ENCODE results near the gene INTS11.

Gene INTS11

DNA sequence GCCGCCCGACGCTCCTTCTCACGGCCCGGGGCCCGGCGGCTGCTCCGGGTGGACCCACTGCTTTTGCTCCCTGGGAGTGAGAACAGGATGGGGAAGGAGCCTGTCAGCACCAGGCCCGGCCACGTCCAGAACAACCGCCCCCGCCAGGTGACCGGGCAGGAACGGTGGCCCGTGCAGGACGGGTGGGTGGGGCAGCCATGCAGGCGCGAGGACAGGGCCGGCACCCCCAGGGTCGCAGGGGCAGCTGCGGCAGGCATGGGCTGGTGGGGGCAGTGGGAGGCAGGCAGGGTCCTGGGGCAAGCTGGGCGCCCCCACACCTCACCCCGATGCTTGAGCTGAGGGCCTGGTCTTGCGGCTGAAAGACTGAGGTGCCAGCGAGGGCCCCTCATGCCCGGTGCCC is 12.0 kb upstream of the INTS11 start:
- no peak overlapping the region for H2BK120ac ChIP-seq (ENCODE audit: insufficient read depth, low read length, poor library complexity)
- H2AK5ac ChIP-seq (ENCODE audit: low read length), result no peak overlapping the region
- no peak overlapping the region for H3K4ac ChIP-seq (ENCODE audit: low read depth, low read length)
- H3K9me3 ChIP-seq (ENCODE audit: insufficient read depth, low read depth, low read length), result peaks cover 17% of the 10 kb centered on the region
- no peak overlapping the region for H3K14ac ChIP-seq (ENCODE audit: low read length)
- H3K79me1 ChIP-seq (ENCODE audit: low read length), result no peaks in the 10 kb centered on the region
- no peak for DNase-seq
- H3K18ac ChIP-seq (ENCODE audit: low read length), result no peak overlapping the region
- H4K8ac ChIP-seq (ENCODE audit: low read depth, low read length), result no peak overlapping the region
- H3K27ac ChIP-seq (ENCODE audit: low read depth, low read length), result no peak overlapping the region
- no peak overlapping the region for H3K9ac ChIP-seq (ENCODE audit: low read length)
- WGBS (ENCODE audit: extremely low coverage, insufficient coverage, insufficient read length), result no CpG with 5 or more reads among the region's 26 CpGs
- no peak overlapping the region for H3K23ac ChIP-seq (ENCODE audit: low read length)
- peaks cover 58 to 61% of the 10 kb centered on the region in 2 experiments for H3K36me3 ChIP-seq (ENCODE audit: control insufficient read depth in 1 of 2, insufficient read depth in 2 of 2, low read length in 2 of 2)
- no peak overlapping the region for H4K12ac ChIP-seq (ENCODE audit: low read depth, low read length)
- H3K4me3 ChIP-seq (ENCODE audit: low read depth, low read length), result no peak overlapping the region
- no peak overlapping the region for H2AFZ ChIP-seq (ENCODE audit: insufficient read depth, low read length, poor library complexity)
- no peak overlapping the region for H4K91ac ChIP-seq (ENCODE audit: low read depth, low read length)
- H2BK5ac ChIP-seq (ENCODE audit: low read depth, low read length, poor library complexity), result no peak overlapping the region
- no peaks in the 10 kb centered on the region for H3K27me3 ChIP-seq (ENCODE audit: insufficient read depth, low read length)
- H3K4me1 ChIP-seq (ENCODE audit: control insufficient read depth in 1 of 2, insufficient read depth in 2 of 2, low read length in 2 of 2), result no peaks in the 10 kb centered on the region
- no peaks in the 10 kb centered on the region for H3K79me2 ChIP-seq (ENCODE audit: control insufficient read depth, insufficient read depth, low read length, poor library complexity)
- H3K4me2 ChIP-seq (ENCODE audit: low read length), result no peak overlapping the region
- H2BK12ac ChIP-seq (ENCODE audit: low read length), result no peak overlapping the region

DNA sequence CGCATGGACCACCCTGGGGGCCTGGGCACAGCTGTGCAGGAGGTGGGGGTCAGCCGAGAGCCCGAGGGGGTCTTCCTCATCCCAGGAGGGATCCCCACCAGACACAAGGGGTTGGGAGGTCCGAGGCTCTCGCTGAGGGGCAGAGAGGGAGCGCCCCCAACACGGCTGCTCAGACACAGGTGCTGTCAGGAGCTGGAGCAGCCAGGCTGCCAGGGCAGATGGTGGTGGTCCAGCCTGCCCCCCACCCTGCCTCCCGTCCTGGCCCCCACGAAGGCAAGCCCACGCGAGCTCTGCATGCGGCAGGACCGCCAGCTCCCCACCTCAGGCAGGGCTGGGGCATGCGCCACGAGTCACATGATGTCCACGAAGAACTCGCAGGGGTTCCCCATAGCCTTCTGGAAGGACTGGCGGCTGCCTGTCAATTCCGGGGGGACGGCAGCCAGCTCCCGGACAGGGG is 11.4 kb upstream of the INTS11 start:
- Histone ChIP-seq H3K9me3 (ENCODE audit: insufficient read depth, low read depth, low read length) (peaks cover 11% of the 10 kb centered on the region), H3K9ac (ENCODE audit: low read length) (no peak overlapping the region), H2AK5ac (ENCODE audit: low read length) (no peak overlapping the region), H2BK120ac (ENCODE audit: insufficient read depth, low read length, poor library complexity) (no peak overlapping the region), H3K4me3 (ENCODE audit: low read depth, low read length) (no peak overlapping the region), H2BK12ac (ENCODE audit: low read length) (no peak overlapping the region), H3K4me1 (ENCODE audit: control insufficient read depth in 1 of 2, insufficient read depth in 2 of 2, low read length in 2 of 2) (no peaks in the 10 kb centered on the region), H3K79me2 (ENCODE audit: control insufficient read depth, insufficient read depth, low read length, poor library complexity) (no peaks in the 10 kb centered on the region), H3K4ac (ENCODE audit: low read depth, low read length) (no peak overlapping the region), H3K23ac (ENCODE audit: low read length) (no peak overlapping the region), H2AFZ (ENCODE audit: insufficient read depth, low read length, poor library complexity) (no peak overlapping the region), H3K4me2 (ENCODE audit: low read length) (no peak overlapping the region), H3K36me3 (ENCODE audit: control insufficient read depth in 1 of 2, insufficient read depth in 2 of 2, low read length in 2 of 2) (peaks cover 52 to 54% of the 10 kb centered on the region in 2 experiments), H3K27me3 (ENCODE audit: insufficient read depth, low read length) (no peaks in the 10 kb centered on the region), H4K12ac (ENCODE audit: low read depth, low read length) (no peak overlapping the region), H3K14ac (ENCODE audit: low read length) (no peak overlapping the region), H3K18ac (ENCODE audit: low read length) (no peak overlapping the region), H3K79me1 (ENCODE audit: low read length) (no peaks in the 10 kb centered on the region), H4K8ac (ENCODE audit: low read depth, low read length) (no peak overlapping the region), H3K27ac (ENCODE audit: low read depth, low read length) (no peak overlapping the region), H2BK5ac (ENCODE audit: low read depth, low read length, poor library complexity) (no peak overlapping the region), H4K91ac (ENCODE audit: low read depth, low read length) (no peak overlapping the region)
- no CpG with 5 or more reads among the region's 21 CpGs for WGBS (ENCODE audit: extremely low coverage, insufficient coverage, insufficient read length)
- no peak for DNase-seq

DNA sequence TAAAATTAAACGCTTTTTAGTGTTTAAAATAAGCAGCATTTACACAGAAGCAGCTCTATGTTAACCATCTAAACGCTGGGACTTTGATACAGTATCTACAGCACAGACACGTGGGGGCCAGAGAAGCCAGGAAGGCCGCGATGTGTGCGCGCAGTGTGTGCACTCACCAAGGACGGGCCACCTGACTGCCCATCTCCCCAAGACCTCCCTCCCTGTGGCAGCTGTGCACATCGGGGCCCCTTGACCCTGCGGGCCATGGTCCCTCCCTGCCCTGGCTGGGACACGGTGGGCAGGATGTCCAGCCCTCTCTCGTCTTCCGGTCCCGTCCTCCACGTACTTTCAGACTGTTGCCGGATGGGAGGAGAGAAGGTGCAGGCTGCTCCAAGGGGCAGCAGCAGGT is 10.8 kb upstream of the INTS11 start:
- no peak overlapping the region for H3K14ac ChIP-seq (ENCODE audit: low read length)
- no peak overlapping the region for H3K27ac ChIP-seq (ENCODE audit: low read depth, low read length)
- no peak overlapping the region for H4K12ac ChIP-seq (ENCODE audit: low read depth, low read length)
- no peak for DNase-seq
- no peaks in the 10 kb centered on the region for H3K79me1 ChIP-seq (ENCODE audit: low read length)
- H2BK12ac ChIP-seq (ENCODE audit: low read length), result no peak overlapping the region
- H3K4me1 ChIP-seq (ENCODE audit: control insufficient read depth in 1 of 2, insufficient read depth in 2 of 2, low read length in 2 of 2), result no peaks in the 10 kb centered on the region
- peaks cover 7% of the 10 kb centered on the region for H3K9me3 ChIP-seq (ENCODE audit: insufficient read depth, low read depth, low read length)
- no peak overlapping the region for H3K23ac ChIP-seq (ENCODE audit: low read length)
- H4K8ac ChIP-seq (ENCODE audit: low read depth, low read length), result no peak overlapping the region
- peaks cover 49 to 50% of the 10 kb centered on the region in 2 experiments for H3K36me3 ChIP-seq (ENCODE audit: control insufficient read depth in 1 of 2, insufficient read depth in 2 of 2, low read length in 2 of 2)
- H3K4me3 ChIP-seq (ENCODE audit: low read depth, low read length), result no peak overlapping the region
- H2BK5ac ChIP-seq (ENCODE audit: low read depth, low read length, poor library complexity), result no peak overlapping the region
- H2AFZ ChIP-seq (ENCODE audit: insufficient read depth, low read length, poor library complexity), result no peak overlapping the region
- no CpG with 5 or more reads among the region's 16 CpGs for WGBS (ENCODE audit: extremely low coverage, insufficient coverage, insufficient read length)
- no peak overlapping the region for H2BK120ac ChIP-seq (ENCODE audit: insufficient read depth, low read length, poor library complexity)
- H2AK5ac ChIP-seq (ENCODE audit: low read length), result no peak overlapping the region
- no peak overlapping the region for H4K91ac ChIP-seq (ENCODE audit: low read depth, low read length)
- no peak overlapping the region for H3K9ac ChIP-seq (ENCODE audit: low read length)
- no peak overlapping the region for H3K4ac ChIP-seq (ENCODE audit: low read depth, low read length)
- H3K79me2 ChIP-seq (ENCODE audit: control insufficient read depth, insufficient read depth, low read length, poor library complexity), result no peaks in the 10 kb centered on the region
- no peak overlapping the region for H3K4me2 ChIP-seq (ENCODE audit: low read length)
- H3K18ac ChIP-seq (ENCODE audit: low read length), result no peak overlapping the region
- H3K27me3 ChIP-seq (ENCODE audit: insufficient read depth, low read length), result no peaks in the 10 kb centered on the region

DNA sequence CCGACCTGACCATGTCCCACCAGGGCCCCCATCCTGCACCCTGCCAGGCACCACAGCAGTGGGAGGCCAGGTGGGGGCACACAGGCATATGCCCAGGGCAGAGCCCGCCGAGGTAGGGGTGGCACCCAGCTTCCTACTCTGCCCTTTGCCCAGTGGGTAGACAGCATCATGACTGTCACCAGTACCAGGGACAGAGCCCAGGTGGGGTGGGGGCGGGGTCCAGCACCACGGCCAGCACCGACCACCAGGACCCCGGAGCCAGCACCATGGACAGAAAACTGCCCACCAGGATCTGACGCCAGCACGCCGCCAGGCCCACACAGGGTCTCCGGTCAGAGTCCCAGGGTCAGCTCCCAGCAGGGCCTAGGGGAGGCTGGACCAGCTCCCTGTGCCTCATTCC is 10.4 kb upstream of the INTS11 start:
- DNase-seq, result no peak
- no peak overlapping the region for H2AK5ac ChIP-seq (ENCODE audit: low read length)
- no peak overlapping the region for H3K18ac ChIP-seq (ENCODE audit: low read length)
- H3K4ac ChIP-seq (ENCODE audit: low read depth, low read length), result no peak overlapping the region
- no peaks in the 10 kb centered on the region for H3K27me3 ChIP-seq (ENCODE audit: insufficient read depth, low read length)
- H3K14ac ChIP-seq (ENCODE audit: low read length), result no peak overlapping the region
- no peaks in the 10 kb centered on the region for H3K79me1 ChIP-seq (ENCODE audit: low read length)
- WGBS (ENCODE audit: extremely low coverage, insufficient coverage, insufficient read length), result no CpG with 5 or more reads among the region's 11 CpGs
- H2BK12ac ChIP-seq (ENCODE audit: low read length), result no peak overlapping the region
- H2BK5ac ChIP-seq (ENCODE audit: low read depth, low read length, poor library complexity), result no peak overlapping the region
- H2BK120ac ChIP-seq (ENCODE audit: insufficient read depth, low read length, poor library complexity), result no peak overlapping the region
- H3K27ac ChIP-seq (ENCODE audit: low read depth, low read length), result no peak overlapping the region
- peaks cover 44 to 45% of the 10 kb centered on the region in 2 experiments for H3K36me3 ChIP-seq (ENCODE audit: control insufficient read depth in 1 of 2, insufficient read depth in 2 of 2, low read length in 2 of 2)
- H3K4me2 ChIP-seq (ENCODE audit: low read length), result no peak overlapping the region
- H2AFZ ChIP-seq (ENCODE audit: insufficient read depth, low read length, poor library complexity), result no peak overlapping the region
- no peak overlapping the region for H4K91ac ChIP-seq (ENCODE audit: low read depth, low read length)
- no peak overlapping the region for H3K23ac ChIP-seq (ENCODE audit: low read length)
- H3K4me1 ChIP-seq (ENCODE audit: control insufficient read depth in 1 of 2, insufficient read depth in 2 of 2, low read length in 2 of 2), result no peaks in the 10 kb centered on the region
- no peaks in the 10 kb centered on the region for H3K79me2 ChIP-seq (ENCODE audit: control insufficient read depth, insufficient read depth, low read length, poor library complexity)
- H3K4me3 ChIP-seq (ENCODE audit: low read depth, low read length), result no peak overlapping the region
- H4K12ac ChIP-seq (ENCODE audit: low read depth, low read length), result no peak overlapping the region
- H4K8ac ChIP-seq (ENCODE audit: low read depth, low read length), result no peak overlapping the region
- H3K9me3 ChIP-seq (ENCODE audit: insufficient read depth, low read depth, low read length), result peaks cover 10% of the 10 kb centered on the region
- no peak overlapping the region for H3K9ac ChIP-seq (ENCODE audit: low read length)
